Glutamatergic neuron (in vitro differentiated cells): ENCODE data around the gene FKBP10. TPM values are rescaled to one million over a fixed set of nuclear protein-coding genes. Genes with fewer than 3 reads are reported as not detected.

ENCODE experiments used
- DNase-seq: peaks from one replicate; pipeline ENCODE4 v3.0.0; 2022
- H3K27ac Mint-ChIP-seq: one replicate; pipeline ENCODE4 v1.8.0; 2020; ENCODE audit warnings: mild to moderate bottlenecking, mixed read lengths, inconsistent platforms; ENCODE audit not compliant: unreplicated experiment
- H3K27me3 Mint-ChIP-seq: one replicate; pipeline ENCODE4 v1.8.0; 2020; ENCODE audit warnings: mild to moderate bottlenecking, moderate library complexity, mixed read lengths, inconsistent platforms; ENCODE audit not compliant: unreplicated experiment
- H3K36me3 Mint-ChIP-seq: one replicate; pipeline ENCODE4 v1.8.0; 2020; ENCODE audit warnings: mild to moderate bottlenecking, mixed read lengths, inconsistent platforms; ENCODE audit not compliant: unreplicated experiment
- H3K4me1 Mint-ChIP-seq: one replicate; pipeline ENCODE4 v1.8.0; 2020; ENCODE audit warnings: mild to moderate bottlenecking, low read depth, mixed read lengths, inconsistent platforms; ENCODE audit not compliant: unreplicated experiment
- H3K4me3 Mint-ChIP-seq: one replicate; pipeline ENCODE4 v1.8.0; 2020; ENCODE audit warnings: mild to moderate bottlenecking, mixed read lengths, inconsistent platforms; ENCODE audit not compliant: unreplicated experiment
- H3K9me3 Mint-ChIP-seq: one replicate; pipeline ENCODE4 v1.8.0; 2020; ENCODE audit warnings: mild to moderate bottlenecking, moderate library complexity, mixed read lengths, inconsistent platforms; ENCODE audit not compliant: unreplicated experiment
- total RNA-seq: library from RNA; stranded (reverse); fragmentation: NEBNext Ultra II Directional; extraction: Animal tissue kit (Norgen Biotek cat#: 25700); gene quantifications from one replicate; pipeline ENCODE4 v1.2.1, GENCODE V29; 2021; ENCODE audit not compliant: unreplicated experiment
- TF ChIP-seq, protein P1 (sequence below): fragments of 200-600 bp; sonication (generic); IDR thresholded peaks from one replicate; pipeline ENCODE4 v1.5.0; 2021; ENCODE audit not compliant: partially characterized antibody, unreplicated experiment

FKBP10 gene
- total RNA-seq, 1 donor from 2014 or later: 28.5 TPM

DNA sequence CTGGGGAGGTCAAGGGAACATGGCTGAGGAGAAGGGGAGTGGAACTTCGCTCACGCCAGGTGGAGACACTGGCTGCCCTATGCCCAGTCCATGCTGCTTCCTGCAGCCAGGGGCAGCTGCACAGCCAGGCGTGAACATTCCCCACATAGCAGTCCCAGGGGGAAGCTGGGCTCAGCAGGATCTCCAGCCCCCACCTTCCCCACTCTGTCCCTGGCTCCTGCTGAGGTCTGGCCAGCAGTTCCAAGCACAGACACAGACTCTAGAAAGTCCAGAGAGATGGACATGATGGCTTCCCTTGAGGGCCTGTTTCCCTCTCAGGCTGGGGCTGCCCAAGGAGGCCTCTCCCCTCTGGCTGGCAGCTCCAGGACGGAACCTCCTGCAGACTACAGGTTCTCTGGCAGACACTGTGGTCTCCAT, 35.6 kb upstream of the FKBP10 start:
- Mint-ChIP-seq H3K36me3 (no peaks in the 10 kb centered on the region), H3K4me3 (peak overlapping the region; percentile 52), H3K4me1 (peaks cover 43% of the 10 kb centered on the region), H3K9me3 (peaks cover 19% of the 10 kb centered on the region), H3K27me3 (peaks cover 14% of the 10 kb centered on the region), H3K27ac (no peak overlapping the region)
- TF ChIP-seq, protein P1, sequence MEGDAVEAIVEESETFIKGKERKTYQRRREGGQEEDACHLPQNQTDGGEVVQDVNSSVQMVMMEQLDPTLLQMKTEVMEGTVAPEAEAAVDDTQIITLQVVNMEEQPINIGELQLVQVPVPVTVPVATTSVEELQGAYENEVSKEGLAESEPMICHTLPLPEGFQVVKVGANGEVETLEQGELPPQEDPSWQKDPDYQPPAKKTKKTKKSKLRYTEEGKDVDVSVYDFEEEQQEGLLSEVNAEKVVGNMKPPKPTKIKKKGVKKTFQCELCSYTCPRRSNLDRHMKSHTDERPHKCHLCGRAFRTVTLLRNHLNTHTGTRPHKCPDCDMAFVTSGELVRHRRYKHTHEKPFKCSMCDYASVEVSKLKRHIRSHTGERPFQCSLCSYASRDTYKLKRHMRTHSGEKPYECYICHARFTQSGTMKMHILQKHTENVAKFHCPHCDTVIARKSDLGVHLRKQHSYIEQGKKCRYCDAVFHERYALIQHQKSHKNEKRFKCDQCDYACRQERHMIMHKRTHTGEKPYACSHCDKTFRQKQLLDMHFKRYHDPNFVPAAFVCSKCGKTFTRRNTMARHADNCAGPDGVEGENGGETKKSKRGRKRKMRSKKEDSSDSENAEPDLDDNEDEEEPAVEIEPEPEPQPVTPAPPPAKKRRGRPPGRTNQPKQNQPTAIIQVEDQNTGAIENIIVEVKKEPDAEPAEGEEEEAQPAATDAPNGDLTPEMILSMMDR: no peak
- peak; percentile 53 for DNase-seq

DNA sequence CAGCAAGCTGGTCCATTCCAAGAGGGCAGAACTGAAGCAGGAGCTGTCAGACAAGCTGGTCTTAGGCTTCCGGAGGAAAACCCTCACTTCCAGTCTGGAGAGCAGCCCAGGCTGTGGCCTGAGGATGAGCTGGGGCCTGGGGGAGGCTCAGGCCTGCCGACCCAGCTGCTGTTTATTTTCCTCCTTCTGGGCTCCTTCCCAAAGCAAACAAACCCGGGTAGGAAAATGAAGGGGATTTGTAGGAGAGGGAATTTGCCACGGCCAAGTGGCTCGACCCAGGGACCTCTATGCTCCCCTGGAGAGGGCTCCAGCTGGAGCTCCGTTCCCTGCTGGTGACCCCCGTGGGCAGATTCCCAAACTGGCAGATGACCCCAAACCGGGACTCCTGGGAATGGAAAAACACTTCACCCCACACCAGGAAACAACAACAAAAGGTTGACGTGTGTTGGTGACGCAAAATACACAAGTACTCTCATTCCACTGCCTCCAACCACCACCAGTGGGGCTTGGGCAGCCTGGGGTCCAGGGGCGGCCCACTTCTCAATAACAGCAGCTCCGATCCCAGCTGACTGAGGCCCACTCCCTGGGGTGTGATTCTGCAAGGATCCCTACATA, 35.1 kb upstream of the FKBP10 start:
- H3K9me3 Mint-ChIP-seq: peaks cover 18% of the 10 kb centered on the region
- no peaks in the 10 kb centered on the region for H3K36me3 Mint-ChIP-seq
- H3K27ac Mint-ChIP-seq: peak overlapping the region; percentile 80
- H3K27me3 Mint-ChIP-seq: peaks cover 16% of the 10 kb centered on the region
- H3K4me1 Mint-ChIP-seq: peaks cover 44% of the 10 kb centered on the region
- TF ChIP-seq, protein P1: no peak
- peak overlapping the region; percentile 52 for H3K4me3 Mint-ChIP-seq
- DNase-seq: no peak

DNA sequence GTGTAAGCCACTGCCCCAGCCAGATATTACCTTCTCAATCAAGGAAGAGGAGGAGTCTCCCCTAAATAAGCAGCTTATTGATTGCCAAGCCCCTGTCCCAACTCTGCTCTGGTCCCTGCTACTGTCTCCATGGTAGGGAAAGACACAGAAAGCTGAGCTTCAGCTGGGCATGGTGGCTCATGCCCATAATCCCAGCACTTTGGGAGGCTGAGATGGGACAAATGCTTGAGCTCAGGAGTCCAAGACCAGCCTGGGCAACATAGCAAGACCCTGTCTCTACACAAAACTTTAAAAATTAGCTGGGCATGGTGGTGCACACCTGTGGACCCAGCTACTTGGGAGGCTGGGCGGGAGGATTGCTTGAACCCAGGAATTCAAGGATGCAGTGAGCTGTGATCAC, 32.9 kb upstream of the FKBP10 start:
- peaks cover 15% of the 10 kb centered on the region for H3K9me3 Mint-ChIP-seq
- no peak for DNase-seq
- no peak overlapping the region for H3K27ac Mint-ChIP-seq
- peaks cover 37% of the 10 kb centered on the region for H3K4me1 Mint-ChIP-seq
- H3K27me3 Mint-ChIP-seq: peaks cover 10% of the 10 kb centered on the region
- H3K4me3 Mint-ChIP-seq: no peak overlapping the region
- TF ChIP-seq, protein P1: no peak
- H3K36me3 Mint-ChIP-seq: no peaks in the 10 kb centered on the region

DNA sequence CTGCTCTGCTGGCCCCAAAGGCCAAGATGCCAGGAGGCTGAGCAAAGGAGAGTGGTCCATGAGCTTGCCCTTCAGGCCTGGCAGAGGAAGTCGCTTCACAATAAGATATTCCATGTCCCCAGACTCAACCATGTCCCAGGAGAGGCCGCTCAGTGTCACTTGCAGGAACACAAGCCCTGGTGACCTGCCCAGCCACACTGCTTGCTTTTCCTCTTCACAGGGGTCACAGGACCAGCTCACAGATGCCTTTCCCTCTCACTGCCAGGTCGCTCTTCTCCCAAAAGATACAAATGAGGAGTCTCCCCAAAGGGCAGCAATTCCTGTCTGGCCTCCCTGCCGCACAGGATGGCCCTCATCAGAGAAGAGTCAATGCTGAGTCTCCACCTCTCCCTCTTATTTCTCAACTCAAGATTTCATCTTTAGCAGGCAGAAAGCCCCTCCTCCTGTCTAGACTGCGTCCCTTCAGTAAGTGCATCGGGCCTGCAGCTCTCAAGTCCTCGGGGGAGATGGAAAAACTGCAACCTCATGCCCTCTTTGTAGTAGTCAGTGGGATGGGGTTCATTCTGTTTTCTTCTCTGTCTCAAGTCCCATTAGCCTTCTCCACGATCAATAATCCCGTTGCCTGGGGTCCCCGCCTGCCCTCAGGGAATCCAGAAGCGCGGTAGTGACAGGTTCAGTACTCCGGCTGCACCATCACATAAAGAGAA, 31.2 kb upstream of the FKBP10 start:
- Mint-ChIP-seq H3K9me3 (peaks cover 15% of the 10 kb centered on the region), H3K4me1 (peaks cover 23% of the 10 kb centered on the region), H3K36me3 (no peaks in the 10 kb centered on the region), H3K27me3 (peaks cover 10% of the 10 kb centered on the region), H3K4me3 (peak overlapping the region; percentile 94), H3K27ac (peak overlapping the region; percentile 98)
- DNase-seq: peak; percentile 85
- TF ChIP-seq, protein P1: no peak

DNA sequence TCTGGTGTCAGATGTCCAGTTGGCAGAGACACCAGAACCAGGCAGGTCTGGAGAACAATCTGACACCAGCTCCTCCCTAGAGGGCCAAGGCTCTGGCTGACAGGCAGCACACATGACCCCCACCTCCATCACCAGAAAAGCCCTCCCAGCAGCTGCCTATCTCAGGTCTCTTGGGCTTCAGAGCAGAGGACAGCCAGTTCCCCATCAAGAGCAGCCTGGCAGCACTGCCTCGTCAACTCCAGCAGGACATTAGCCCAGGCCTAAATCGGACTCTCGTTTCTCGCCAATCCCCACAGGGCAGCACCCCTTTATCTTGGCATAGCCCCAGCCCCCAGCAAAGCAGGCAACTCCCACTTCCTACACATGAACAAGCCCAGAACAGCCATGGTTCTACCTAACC, 30.7 kb upstream of the FKBP10 start:
- peak overlapping the region; percentile 98 for H3K27ac Mint-ChIP-seq
- no peaks in the 10 kb centered on the region for H3K36me3 Mint-ChIP-seq
- peaks cover 18% of the 10 kb centered on the region for H3K9me3 Mint-ChIP-seq
- peaks cover 23% of the 10 kb centered on the region for H3K4me1 Mint-ChIP-seq
- no peak for DNase-seq
- TF ChIP-seq, protein P1: no peak
- peak overlapping the region; percentile 94 for H3K4me3 Mint-ChIP-seq
- peaks cover 10% of the 10 kb centered on the region for H3K27me3 Mint-ChIP-seq
